Stimulated activated CD8-positive, alpha-beta memory T cell treated with anti-CD3 and anti-CD28 coated beads, Interleukin-4, amount 100 ng/mL, for 1 hour (primary cell): ENCODE measurements around the gene ATP8B4.
"Not testable (repeated sequence)": the region's sequence is repeated elsewhere in the genome, so short reads cannot be mapped to it uniquely, and the experiment has no call there.

Experiments used
- DNase-seq, 2 donors: peaks; one replicate each; pipeline ENCODE4 v3.0.0-alpha.2; 2020; ENCODE audit warnings: low read depth in 2 of 2, low spot score in 1 of 2

Gene ATP8B4

DNA sequence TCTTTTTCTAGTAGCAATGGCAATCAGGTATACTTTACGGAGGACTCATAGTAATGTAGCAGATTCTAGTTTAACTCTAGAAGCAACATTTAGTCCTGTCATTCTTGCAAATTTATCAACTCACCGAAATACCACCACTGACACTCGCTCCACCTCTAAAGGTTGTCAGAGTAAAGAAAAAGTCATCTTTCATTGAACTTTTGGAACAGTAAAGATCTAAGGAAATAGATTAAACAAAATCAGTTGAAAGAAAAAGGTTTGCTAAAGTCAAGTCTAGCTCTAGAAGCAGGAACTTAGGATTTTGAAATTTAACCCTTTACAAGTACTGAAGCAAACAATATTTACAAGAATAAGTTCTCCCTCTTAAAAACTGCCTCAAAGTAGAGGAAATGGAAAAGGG, 8.7 kb downstream of the ATP8B4 start:
- no peak for DNase-seq

DNA sequence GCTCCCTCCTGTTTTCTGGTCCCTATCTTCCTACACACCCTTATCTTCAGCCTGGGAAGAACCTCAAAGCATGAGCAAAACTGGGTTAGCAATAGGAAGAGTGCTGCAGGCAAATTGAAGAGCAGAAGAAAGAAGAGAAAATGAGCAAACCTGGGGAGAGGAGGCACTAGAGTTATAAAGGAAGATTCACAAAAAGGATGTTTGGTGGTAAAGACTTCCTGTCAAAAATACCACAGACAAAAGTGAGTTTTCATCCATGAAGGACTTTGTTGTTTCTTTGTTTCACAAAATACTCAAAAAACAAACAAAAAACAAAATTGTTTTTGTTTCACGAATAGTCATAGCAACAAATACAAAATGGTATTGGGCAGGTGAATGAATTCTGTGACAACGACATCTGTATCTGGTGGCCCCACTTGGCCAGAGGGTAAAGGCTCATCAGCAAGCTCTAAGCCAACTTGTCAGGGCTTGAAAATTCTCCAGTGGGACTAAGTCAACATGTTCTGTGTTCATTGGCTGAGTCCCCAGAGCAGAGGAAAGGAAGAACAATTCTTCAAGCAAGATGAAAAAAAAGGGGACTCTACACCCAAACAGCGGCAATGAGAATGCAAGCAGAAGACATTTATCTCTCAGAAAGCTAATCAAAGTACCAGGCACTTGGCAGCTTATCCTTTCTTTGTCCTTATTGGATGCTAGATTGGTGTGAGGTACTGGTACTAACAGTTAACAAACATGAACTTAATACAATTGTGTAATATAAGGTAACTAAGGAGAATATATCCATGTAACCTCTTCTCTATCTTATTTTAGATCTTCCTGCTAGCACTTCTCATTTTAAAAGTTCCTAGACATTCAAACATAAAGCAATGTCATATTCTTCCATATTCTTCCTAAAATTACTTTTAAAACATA, 9.7 kb downstream of the ATP8B4 start:
- DNase-seq, result no peak

DNA sequence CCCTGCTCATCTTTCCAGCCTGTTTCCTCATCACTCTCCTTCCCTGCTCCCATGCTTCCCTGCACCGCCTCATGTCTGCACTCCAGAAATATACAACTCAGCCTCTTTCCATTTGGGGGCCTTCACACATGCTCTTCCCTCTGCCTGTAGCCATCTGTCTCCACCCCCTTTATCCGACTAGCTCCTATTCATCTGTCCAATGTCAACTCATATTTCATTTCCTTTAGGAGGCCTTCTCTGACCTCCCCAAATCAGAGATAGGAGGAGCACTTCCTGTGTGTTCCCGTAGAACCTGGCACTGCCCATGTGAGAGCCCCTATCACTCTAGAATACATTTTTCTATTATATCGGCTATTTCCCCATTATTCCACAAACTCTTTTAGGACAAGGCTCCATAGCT, 10.6 kb downstream of the ATP8B4 start:
- no peak for DNase-seq

DNA sequence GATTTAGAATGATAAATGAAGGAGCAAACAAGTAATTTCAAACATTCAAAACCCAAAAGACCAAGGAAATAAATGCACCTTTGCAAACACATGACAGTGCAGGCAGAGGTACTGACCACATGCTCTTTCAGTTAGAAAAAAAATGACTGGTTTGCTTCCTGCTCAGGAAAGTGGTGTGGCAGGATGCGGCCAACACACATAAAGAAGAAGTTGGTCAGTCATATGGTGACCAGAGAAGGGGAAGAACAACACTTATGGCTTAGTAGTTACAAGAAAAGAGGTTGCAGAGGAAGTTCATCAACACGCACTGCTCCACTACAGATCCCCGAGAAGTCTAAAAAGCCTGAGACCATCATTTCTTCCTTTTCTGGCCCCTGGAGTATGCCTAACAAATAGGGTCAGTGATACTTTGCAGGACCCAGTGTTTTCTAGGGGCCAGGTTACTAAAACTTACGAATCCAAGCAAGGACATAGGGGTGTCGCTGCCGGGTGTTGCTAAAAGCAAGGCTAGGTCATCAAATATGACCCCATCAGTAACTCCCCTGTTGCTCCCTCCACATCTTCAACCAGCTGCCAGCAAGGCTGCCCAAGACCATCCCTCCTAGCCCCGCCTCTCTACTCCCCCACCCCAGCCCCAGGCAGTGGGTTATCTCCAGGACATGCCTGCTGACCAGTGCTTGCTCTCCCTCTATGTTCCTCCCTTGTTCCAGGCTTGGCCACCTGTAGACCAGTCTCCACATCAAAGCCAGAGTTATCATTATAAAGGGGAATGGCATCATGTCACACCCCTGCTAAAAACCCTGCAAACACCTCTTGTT, 11.2 kb downstream of the ATP8B4 start:
- DNase-seq, result no peak

DNA sequence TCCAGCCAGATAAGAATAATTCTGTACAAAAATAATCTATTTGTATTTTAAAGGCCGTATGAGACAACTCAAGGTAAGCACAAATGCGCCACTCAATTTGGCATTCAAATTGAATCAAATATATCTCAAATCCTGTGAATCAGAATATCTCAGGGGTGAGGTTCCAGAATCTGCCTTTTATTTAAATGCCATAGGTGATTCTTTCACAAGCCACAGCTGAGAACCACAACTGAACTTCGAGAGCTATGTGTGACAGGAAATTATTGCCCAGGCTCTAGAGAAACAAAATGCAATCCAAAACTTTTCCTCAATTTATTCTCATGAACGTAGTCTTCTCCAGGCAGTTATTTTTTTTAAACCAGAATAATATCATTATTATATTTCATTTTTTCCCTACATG, 11.9 kb downstream of the ATP8B4 start:
- DNase-seq, result no peak

DNA sequence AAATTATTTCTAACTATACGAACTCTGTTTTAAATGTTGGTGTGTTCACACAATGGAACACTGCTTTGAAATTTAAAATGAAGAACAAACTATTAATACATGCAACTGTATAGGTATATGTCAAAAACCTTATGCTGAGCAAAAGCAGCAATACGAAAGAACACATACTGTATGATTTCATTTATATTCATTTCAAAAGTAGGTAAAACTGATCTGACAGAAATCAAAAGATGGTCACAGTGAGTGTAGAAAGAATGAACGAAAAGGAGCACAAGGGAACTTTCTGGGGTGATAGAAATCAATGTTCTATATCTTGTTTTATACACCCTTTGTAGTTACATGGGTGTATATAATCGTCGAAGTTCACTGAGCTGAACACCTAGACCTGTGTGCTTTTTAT, 12.6 kb downstream of the ATP8B4 start:
- DNase-seq, result no peak

DNA sequence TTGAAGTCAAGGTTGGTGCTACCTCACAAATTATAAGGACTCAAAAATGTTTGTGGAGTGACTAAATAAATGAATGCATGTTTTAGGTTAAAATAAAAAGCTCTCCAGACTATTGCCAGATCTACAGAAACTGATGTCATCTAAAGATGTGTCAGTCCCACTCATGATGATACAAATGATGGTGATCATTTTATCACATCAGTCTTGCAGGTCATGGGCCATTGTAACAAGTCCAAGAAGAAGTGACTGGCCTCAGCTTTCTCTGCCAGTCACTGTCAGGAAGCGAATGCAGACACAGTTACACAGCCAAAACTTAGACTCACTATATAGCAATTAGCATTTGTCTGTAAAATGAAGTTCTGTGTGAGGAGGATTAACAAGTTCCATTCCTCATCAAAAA, 18.5 kb downstream of the ATP8B4 start:
- no peak for DNase-seq

DNA sequence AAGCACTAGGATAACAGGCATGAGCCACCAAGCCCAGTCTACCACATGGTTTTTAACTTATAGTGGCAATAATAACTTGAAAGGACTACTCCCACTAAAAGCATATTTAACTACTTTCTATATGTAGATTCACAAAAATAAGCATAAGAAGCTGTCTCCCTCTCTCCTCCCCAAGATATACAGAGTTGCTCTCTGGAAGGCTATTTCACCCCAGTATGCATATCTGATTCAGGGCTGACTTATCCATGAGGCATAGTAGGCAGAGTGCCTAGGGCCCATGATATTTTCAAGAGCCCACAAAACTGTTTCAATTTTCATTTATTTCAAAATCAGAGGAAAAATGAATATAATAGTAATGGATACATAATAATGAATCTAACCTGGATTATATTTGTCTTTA, 20.5 kb downstream of the ATP8B4 start:
- DNase-seq, result no peak

DNA sequence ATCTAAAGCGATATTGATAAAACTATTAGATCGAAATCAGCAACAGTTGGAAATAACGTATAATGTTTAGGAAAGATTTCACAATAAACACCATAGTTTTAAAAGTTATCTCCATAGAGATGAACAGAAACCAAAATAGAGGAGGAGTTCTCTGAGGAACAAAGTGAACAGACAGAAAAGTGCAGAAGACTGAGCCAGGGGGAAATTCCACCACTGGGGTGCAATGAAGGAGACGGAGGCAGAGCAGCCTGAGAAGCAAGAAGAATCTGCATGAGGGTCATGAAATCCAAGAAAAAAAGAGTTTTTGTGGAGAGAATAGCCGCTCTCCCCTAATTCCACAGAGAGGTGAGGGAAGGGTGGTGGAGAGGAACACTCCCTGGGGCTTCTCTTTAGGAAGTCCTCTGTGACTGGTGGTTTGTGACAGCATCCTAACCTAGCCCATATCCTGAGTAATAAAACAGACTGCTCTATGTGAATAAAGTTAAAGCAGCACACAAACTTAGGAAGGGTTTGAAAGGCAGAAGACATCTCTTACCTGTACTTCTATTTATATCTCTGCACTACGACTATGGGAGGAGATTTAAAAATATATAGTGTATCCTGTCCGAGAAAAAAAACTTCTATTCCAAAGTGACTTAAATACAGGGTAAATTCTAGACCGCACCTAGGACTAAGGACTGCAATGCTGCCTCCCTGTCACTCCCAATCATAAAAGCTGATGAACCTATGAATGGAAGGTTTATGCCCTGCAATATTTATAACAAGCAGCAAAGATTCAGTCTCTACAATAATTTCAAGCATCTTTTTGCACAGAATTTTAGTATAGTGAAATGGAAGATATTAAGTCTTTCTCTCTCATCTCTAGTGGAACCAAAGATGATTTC, 22.9 kb downstream of the ATP8B4 start:
- no peak for DNase-seq

DNA sequence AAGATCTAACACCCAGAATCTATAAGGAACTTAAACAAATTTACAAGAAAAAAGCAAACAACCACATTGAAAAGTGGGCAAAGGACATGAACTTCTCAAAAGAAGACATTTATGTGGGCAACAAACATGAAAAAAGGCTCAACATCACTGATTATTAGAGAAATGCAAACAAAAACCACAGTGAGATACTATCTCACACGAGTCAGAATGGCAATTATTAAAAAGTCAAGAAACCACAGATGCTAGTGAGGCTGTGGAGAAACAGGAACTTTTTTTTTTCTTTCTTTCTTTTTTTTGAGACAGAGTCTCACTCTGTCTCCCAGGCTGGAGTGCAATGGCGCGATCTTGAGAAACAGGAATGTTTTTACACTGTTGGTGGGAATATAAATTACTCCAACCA, 29.6 kb downstream of the ATP8B4 start:
- not testable (repeated sequence) for DNase-seq

DNA sequence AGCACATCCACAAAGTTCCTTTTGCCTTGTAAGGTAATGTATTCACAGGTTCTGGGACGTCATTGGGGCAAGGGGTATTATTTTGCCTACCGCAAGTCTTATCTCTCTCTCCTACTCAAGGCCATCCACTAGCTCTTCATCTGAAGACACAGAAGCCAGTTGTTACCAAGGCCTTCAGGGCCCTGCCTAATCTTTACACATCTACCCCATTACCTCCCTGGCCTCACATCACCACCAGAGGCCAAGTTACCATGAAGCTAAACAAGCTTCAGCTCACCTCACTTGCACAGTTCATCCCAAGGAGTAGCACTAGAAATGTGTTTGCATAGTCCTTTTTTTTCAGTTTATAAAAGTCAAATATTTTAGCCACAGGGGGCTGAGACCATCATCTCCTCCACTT, 34.1 kb downstream of the ATP8B4 start:
- no peak for DNase-seq

DNA sequence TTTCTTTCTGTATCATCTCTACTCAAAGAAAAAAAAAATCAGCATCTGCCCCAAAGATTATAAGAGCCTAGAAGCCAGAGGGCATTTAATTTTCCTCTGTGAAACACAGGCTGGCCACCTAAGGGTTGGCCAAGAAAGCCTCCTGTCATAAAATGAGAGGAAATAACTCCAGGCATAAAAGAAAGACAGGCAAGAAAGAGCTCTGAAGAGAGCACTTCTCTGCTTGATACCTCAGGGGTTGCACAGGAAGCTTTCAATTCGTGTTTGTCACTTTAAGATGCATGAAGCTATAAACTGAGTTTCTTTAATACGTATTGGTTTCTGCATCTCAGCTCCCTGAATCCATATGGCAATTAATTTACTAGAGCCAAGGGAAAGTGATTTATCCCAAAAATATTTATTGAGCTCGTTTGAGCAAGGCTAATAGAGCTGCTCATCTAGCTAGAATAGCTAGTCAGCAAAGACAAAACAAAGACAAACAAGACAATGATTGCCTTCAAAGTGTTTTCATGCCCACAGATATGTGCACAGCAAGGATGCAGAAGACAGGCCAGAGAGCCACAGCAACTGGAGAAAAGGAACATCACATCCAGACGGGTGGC, 35.5 kb downstream of the ATP8B4 start:
- DNase-seq, result no peak

DNA sequence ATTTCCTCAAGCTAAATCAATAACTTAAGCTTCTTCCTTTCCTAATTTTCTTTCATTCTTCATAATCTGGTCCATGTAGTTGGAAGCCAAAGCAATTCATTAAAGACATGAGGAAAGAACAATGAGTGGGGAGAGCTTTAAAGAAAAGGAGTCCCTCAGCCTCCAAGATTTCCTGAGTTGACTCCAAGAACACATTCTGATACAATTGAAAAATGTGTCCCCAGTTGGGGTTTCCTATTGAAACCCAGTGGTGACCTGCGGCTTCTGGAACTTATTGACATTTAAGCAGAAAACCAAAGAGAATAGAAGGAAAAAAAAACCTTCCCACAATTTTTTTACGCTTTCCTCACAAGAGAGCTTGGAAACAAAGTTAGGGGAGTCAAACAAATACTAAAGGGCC, 37.0 kb downstream of the ATP8B4 start:
- no peak for DNase-seq

DNA sequence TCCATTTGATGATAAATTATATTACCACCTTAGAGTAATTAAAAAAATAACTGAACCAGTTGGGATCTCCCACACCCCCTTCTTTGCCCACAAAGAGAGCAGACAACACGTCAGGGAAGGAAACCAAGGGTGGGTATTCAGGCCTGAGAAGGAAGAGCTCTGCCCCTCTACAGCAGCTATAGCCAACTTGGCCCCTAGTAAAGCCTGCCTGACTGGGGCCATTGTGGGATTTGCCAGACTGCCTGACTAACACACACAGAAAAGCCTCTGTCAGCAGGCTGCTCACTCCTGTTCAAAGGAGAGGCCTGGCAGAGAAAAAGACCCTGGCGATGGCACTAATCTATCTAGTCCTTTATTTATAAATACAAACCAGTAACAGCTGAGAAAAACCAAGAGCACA, 41.4 kb downstream of the ATP8B4 start:
- DNase-seq, result no peak

DNA sequence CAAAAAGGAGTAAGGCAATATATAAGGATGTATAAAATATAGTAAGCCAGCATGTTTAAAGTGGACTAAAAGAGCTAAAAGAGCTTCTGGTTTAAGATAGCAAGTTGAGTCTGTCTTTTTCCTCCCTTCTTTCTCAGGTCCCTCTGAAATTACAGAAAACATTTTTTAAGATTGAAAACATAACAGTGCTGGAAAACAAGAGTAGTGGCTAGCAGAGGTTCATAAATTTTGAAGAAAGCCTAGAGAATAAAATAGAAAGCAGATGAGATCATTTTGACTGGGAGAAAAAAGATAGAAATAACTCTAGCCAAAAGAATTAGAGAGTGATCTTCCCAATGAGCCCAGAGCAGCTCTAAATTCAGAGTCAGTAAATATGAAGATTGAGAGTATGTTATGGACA, 41.9 kb downstream of the ATP8B4 start:
- no peak for DNase-seq

DNA sequence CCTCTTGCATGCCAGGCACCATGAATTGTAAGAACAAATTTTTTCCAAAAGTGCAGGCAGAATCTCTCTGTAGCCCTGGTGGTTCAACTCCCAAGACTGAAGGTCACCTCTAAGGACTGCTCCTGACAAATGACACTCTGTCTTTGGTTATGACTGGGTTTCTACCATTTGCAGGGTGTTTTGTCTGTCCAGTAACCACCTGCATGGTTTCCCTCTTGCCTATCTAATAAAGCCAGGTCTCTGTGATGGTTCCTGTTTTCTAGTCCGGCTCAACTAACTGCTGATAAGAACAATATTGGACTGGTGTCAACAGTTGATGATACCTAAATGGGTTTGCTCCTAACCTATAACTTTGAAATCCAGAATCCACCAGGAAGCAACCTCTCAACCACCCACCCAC, 43.7 kb downstream of the ATP8B4 start:
- no peak for DNase-seq

DNA sequence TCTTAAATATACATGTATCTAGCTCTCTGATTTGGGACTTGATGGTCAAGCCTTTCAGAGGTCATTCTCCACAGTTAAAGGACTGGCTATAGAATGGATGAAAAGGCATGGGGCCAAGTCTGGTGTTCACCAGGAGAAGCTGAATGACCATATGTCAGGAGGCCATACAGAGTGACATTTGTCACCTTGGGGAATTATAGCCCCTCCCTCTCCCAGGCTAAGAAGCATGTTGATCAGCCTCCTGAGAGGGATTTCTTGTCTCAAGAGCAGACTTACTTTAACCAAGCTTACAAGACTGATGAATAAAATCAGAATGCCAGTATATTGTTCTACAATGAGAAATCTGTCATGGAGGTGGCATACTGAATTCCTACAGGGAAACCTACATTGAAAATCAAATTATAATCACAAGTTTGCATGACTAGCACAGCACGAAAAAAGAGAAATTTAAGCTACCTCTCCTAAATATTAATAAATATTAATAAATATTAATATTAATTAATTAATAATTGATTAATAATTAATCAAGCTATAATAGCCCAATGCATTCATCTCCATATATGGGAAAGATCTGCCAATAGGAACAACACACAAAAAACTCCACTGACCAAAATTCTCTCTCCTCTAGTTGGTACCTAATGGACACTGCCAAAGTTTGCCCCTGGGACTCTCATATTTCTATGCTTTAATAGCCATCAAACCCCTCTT, 47.3 kb downstream of the ATP8B4 start:
- no peak for DNase-seq

DNA sequence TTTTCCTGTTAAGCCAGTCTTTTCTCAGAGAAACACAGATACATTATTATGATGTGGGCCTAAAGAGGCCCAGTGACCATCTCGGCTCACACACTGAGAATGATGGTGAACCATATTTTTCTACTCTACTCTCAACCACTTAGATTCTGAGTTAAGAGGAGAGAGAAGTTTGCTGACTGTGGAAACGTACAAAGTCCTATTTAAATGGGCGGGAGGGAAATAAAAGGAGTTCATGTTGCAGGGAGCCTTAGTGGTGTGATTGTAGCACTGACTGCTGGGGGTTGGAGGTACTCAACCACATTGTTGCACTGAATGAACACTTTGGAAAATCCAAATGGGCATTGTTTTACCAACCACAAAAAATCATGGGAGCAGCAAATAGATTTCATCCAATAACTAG, 51.0 kb downstream of the ATP8B4 start:
- no peak for DNase-seq

DNA sequence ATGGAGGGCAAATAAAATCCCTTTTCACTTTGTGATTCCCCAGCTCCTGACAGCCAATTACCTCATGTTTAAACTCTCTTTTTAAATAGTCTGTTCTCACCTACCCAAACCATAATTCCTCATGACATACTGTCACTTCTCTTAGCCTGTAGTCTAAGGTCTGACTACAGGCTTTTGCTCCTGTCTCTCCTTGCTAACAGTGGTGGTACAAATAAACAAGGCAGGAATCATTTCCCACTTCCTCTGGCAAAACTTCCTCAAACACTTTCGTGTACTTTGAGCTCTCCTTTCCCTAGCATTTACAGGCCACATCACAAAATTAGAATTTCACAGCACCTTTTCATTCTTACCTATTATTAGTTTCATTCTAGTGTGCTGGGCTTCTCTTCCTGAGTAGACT, 51.8 kb downstream of the ATP8B4 start:
- DNase-seq, result no peak

DNA sequence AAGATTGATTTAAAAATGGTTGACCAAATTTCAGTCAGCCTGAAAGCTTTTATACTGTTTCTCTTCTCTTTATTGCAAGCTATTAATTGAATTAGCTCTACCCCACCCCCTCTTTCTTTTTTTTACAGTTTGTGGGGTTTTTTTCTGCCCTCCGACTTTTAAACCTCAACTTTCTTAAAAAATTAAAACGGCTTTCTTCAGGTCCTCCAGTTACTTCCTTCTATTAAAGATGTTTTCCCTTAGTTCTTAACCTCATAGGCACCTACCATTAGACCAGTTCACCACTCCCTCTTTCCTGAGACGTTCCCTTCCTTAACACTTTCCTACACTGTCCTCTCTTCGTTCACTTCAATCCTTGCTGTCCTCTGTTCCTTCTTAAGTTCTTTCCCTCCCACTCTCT, 52.4 kb downstream of the ATP8B4 start:
- no peak for DNase-seq
